Stomach (tissue), 8 donors: ENCODE results near the gene PABPC5. TPM values are rescaled to one million over a fixed set of nuclear protein-coding genes. Genes with fewer than 3 reads are reported as not detected.

Experiments
- polyA plus RNA-seq, 3 donors: library from polyadenylated mRNA; stranded (reverse); fragments of 200-250 nt; gene quantifications; one replicate each; pipeline ENCODE4 v1.2.3, GENCODE V29; 2013
- small RNA-seq, 4 donors: library from RNA; depleted of rRNA; stranded (forward); fragments of <200 nt; gene quantifications; one replicate each; pipeline ENCODE3, GENCODE V24; 2016
- total RNA-seq, 5 donors: library from RNA; depleted of rRNA; stranded (reverse); fragments of >200 nt; gene quantifications; one replicate each; pipeline versions ENCODE4 v1.1.0 to v1.2.3, GENCODE V29; 2014 to 2016
- donor health status: healthy with polysubstance abuse.
- donor health status: Bipolar disorder and iron deficiency.
- donor health status: healthy.

Gene PABPC5
- total and polyA plus RNA-seq, 8 donors, result 0.45 to 6.2 (median 0.58) TPM; not detected in 1

Small RNA genes within 50 kb of the gene (small RNA-seq; reads per million reads assigned to genes)
- gene AL662874.1, result 0 reads per million in 4 donors
